WTC11 (cell line): Measurements from ENCODE around the gene ADH5. TPM values are rescaled to one million over a fixed set of nuclear protein-coding genes. Genes with fewer than 3 reads are reported as not detected.

Experiments used
- ATAC-seq: fragments of 200-7000 bp; cut with Tn5 transposase; 2 replicates; pipeline ENCODE4 v1.10.0; 2021; ENCODE audit warnings: mild to moderate bottlenecking, moderate library complexity
- CTCF ChIA-PET: fragments of 300-600 bp; sonication (Branson Sonifier 250); formaldehyde crosslinking; loops from one replicate; lab custom pipeline; 2021; ENCODE audit warnings: antibody characterized with exemption; lab: Charles Lee
- POLR2A ChIA-PET: fragments of 350-600 bp; sonication (Branson Sonifier 250); formaldehyde crosslinking; loops from one replicate; lab custom pipeline; 2021; ENCODE audit warnings: antibody characterized with exemption; lab: Charles Lee
- DNase-seq: peaks from one replicate; pipeline ENCODE4 v3.0.0; 2021; ENCODE audit warnings: low spot score
- H3K27ac Mint-ChIP-seq: 2 replicates; pipeline ENCODE4 v1.8.0; 2021; ENCODE audit warnings: mixed read lengths
- H3K27me3 Mint-ChIP-seq: 2 replicates; pipeline ENCODE4 v1.8.0; 2021; ENCODE audit warnings: low read depth, mild to moderate bottlenecking, moderate library complexity, mixed read lengths
- H3K36me3 Mint-ChIP-seq: 2 replicates; pipeline ENCODE4 v1.8.0; 2021; ENCODE audit warnings: mixed read lengths
- H3K4me1 Mint-ChIP-seq: 2 replicates; pipeline ENCODE4 v1.8.0; 2022; ENCODE audit warnings: mixed read lengths
- H3K4me3 Mint-ChIP-seq: 2 replicates; pipeline ENCODE4 v1.8.0; 2021; ENCODE audit warnings: mild to moderate bottlenecking, moderate library complexity, mixed read lengths
- H3K9me3 Mint-ChIP-seq: 2 replicates; pipeline ENCODE4 v1.8.0; 2021; ENCODE audit warnings: mixed read lengths
- AFF4 ChIP-seq: sonication (generic); formaldehyde crosslinking; IDR thresholded peaks from 2 replicates; pipeline ENCODE4 v1.8.1; 2023; ENCODE audit warnings: mild to moderate bottlenecking, missing genetic modification reagents, borderline replicate concordance
- AR ChIP-seq: fragments of 250-450 bp; sonication (Bioruptor Pico); IDR thresholded peaks from 2 replicates; pipeline ENCODE4 v1.9.0; 2021; ENCODE audit warnings: mild to moderate bottlenecking
- ATF3 ChIP-seq: sonication (generic); formaldehyde crosslinking; conservative IDR thresholded peaks from 2 replicates; pipeline ENCODE4 v1.8.1; 2022; ENCODE audit warnings: mild to moderate bottlenecking, missing genetic modification reagents
- CBFB ChIP-seq: sonication (generic); formaldehyde crosslinking; IDR thresholded peaks from 2 replicates; pipeline ENCODE4 v1.8.1; 2022; ENCODE audit warnings: mild to moderate bottlenecking, low read depth, missing genetic modification reagents
- CDX4 ChIP-seq: fragments of 250-450 bp; sonication (Bioruptor Pico); IDR thresholded peaks from 2 replicates; pipeline ENCODE4 v1.9.0; 2021; ENCODE audit warnings: moderate library complexity, mild to moderate bottlenecking, inconsistent platforms, borderline replicate concordance
- E2F1 ChIP-seq: sonication (generic); formaldehyde crosslinking; IDR thresholded peaks from 2 replicates; pipeline ENCODE4 v1.8.0; 2022; ENCODE audit warnings: mild to moderate bottlenecking, missing genetic modification reagents
- E2F4 ChIP-seq: sonication (generic); formaldehyde crosslinking; IDR thresholded peaks from 2 replicates; pipeline ENCODE4 v1.8.1; 2022; ENCODE audit warnings: low read depth, mild to moderate bottlenecking, moderate library complexity, missing genetic modification reagents, borderline replicate concordance
- FOXJ3 ChIP-seq: sonication (generic); formaldehyde crosslinking; IDR thresholded peaks from 2 replicates; pipeline ENCODE4 v1.9.0; 2021; ENCODE audit warnings: missing genetic modification reagents, mild to moderate bottlenecking, borderline replicate concordance
- FOXP4 ChIP-seq: sonication (generic); formaldehyde crosslinking; IDR thresholded peaks from 2 replicates; pipeline ENCODE4 v1.8.0; 2022; ENCODE audit warnings: mild to moderate bottlenecking, missing genetic modification reagents
- IRF1 ChIP-seq: sonication (generic); formaldehyde crosslinking; IDR thresholded peaks from 2 replicates; pipeline ENCODE4 v1.8.0; 2023; ENCODE audit warnings: missing genetic modification reagents
- KAT7 ChIP-seq: sonication (generic); formaldehyde crosslinking; IDR thresholded peaks from 2 replicates; pipeline ENCODE4 v1.8.1; 2023; ENCODE audit warnings: missing genetic modification reagents, mild to moderate bottlenecking, borderline replicate concordance
- MAX ChIP-seq: sonication (generic); formaldehyde crosslinking; IDR thresholded peaks from 2 replicates; pipeline ENCODE4 v1.8.0; 2022; ENCODE audit warnings: mild to moderate bottlenecking, missing genetic modification reagents
- NR1H2 ChIP-seq: sonication (generic); formaldehyde crosslinking; IDR thresholded peaks from 2 replicates; pipeline ENCODE4 v1.9.0; 2021; ENCODE audit warnings: mild to moderate bottlenecking, moderate library complexity, missing genetic modification reagents
- OVOL2 ChIP-seq: fragments of 250-450 bp; sonication (Bioruptor Pico); IDR thresholded peaks from 2 replicates; pipeline ENCODE4 v1.9.0; 2021; ENCODE audit warnings: mild to moderate bottlenecking, borderline replicate concordance
- ZNF138 ChIP-seq: sonication (generic); formaldehyde crosslinking; conservative IDR thresholded peaks from 2 replicates; pipeline ENCODE4 v1.8.1; 2022; ENCODE audit warnings: mild to moderate bottlenecking, moderate library complexity, missing genetic modification reagents
- ZNF232 ChIP-seq: sonication (generic); formaldehyde crosslinking; IDR thresholded peaks from 2 replicates; pipeline ENCODE4 v1.8.0; 2022; ENCODE audit warnings: mild to moderate bottlenecking, missing genetic modification reagents
- ZNF396 ChIP-seq: fragments of 250-450 bp; sonication (Bioruptor Pico); IDR thresholded peaks from 2 replicates; pipeline ENCODE4 v1.8.0; 2021; ENCODE audit warnings: mild to moderate bottlenecking, moderate library complexity, borderline replicate concordance
- ZNF416 ChIP-seq: fragments of 250-450 bp; sonication (Bioruptor Pico); IDR thresholded peaks from 2 replicates; pipeline ENCODE4 v1.9.0; 2021; ENCODE audit warnings: mild to moderate bottlenecking, inconsistent platforms
- total RNA-seq: library from RNA; stranded (reverse); gene quantifications from 3 replicates; pipeline ENCODE4 v1.2.3, GENCODE V29; 2021

ADH5 gene
- total RNA-seq, 1 experiment from 2014 or later, result 244 TPM

- no peak overlapping the region for H3K4me3 Mint-ChIP-seq
- ATAC-seq, result no peak
- no peak overlapping the region for H3K27ac Mint-ChIP-seq
- POLR2A ChIA-PET, result no interaction called here
- peaks cover 14% of the 10 kb centered on the region for H3K4me1 Mint-ChIP-seq
- peaks cover 4% of the 10 kb centered on the region for H3K9me3 Mint-ChIP-seq
- no peaks in the 10 kb centered on the region for H3K27me3 Mint-ChIP-seq
- TF ChIP-seq OVOL2 (CRISPR knock-in tag) (no peak), NR1H2 (CRISPR knock-in tag) (no peak), CDX4 (no peak), MAX (CRISPR knock-in tag) (no peak), CBFB (no peak), ATF3 (CRISPR knock-in tag) (no peak), ZNF138 (CRISPR knock-in tag) (no peak), FOXP4 (no peak), AR (CRISPR knock-in tag) (no peak), E2F4 (CRISPR knock-in tag) (no peak), KAT7 (CRISPR knock-in tag) (no peak), FOXJ3 (CRISPR knock-in tag) (no peak), ZNF396 (CRISPR knock-in tag) (no peak)
- TF ChIP-seq, all 79 proteins: peak for 0
- CTCF ChIA-PET, result interaction anchor here (1.0 kb wide), 1 partner anchor 58 kb away, joined by 3 read pairs; no protein-coding TSS in a partner anchor
- no peak for DNase-seq
- H3K36me3 Mint-ChIP-seq, result peaks cover 74% of the 10 kb centered on the region
Observed at GRCh38 chr4:99052902-99053301, 35.7 kb downstream of the ADH5 start.

- H3K27ac Mint-ChIP-seq, result no peak overlapping the region
- H3K4me1 Mint-ChIP-seq, result no peaks in the 10 kb centered on the region
- H3K9me3 Mint-ChIP-seq, result peaks cover 4% of the 10 kb centered on the region
- peaks cover 82% of the 10 kb centered on the region for H3K36me3 Mint-ChIP-seq
- DNase-seq (no peak), ATAC-seq (no peak)
- no peak overlapping the region for H3K4me3 Mint-ChIP-seq
- H3K27me3 Mint-ChIP-seq, result no peaks in the 10 kb centered on the region
- ChIA-PET POLR2A (no interaction called here), CTCF (interaction anchor here (1.4 kb wide), 1 partner anchor 8 kb away, joined by 5 read pairs; no protein-coding TSS in a partner anchor)
- TF ChIP-seq KAT7 (CRISPR knock-in tag) (no peak), E2F1 (CRISPR knock-in tag) (no peak), FOXJ3 (CRISPR knock-in tag) (no peak), ZNF416 (CRISPR knock-in tag) (no peak), AFF4 (CRISPR knock-in tag) (no peak), CDX4 (no peak), IRF1 (CRISPR knock-in tag) (no peak), ZNF232 (CRISPR knock-in tag) (no peak)
Observed at GRCh38 chr4:99047710-99048109, 40.9 kb downstream of the ADH5 start.
